ENCODE measurements around the gene NQO2. TPM values are rescaled to one million over a fixed set of nuclear protein-coding genes. Genes with fewer than 3 reads are reported as not detected.

NQO2 gene
- 66.7 to 88.7 TPM (median 81.9 TPM) in 5 replicates for total RNA-seq (2022; extraction: Qiagen RNA extraction; ENCODE audit: low read depth)

DNA sequence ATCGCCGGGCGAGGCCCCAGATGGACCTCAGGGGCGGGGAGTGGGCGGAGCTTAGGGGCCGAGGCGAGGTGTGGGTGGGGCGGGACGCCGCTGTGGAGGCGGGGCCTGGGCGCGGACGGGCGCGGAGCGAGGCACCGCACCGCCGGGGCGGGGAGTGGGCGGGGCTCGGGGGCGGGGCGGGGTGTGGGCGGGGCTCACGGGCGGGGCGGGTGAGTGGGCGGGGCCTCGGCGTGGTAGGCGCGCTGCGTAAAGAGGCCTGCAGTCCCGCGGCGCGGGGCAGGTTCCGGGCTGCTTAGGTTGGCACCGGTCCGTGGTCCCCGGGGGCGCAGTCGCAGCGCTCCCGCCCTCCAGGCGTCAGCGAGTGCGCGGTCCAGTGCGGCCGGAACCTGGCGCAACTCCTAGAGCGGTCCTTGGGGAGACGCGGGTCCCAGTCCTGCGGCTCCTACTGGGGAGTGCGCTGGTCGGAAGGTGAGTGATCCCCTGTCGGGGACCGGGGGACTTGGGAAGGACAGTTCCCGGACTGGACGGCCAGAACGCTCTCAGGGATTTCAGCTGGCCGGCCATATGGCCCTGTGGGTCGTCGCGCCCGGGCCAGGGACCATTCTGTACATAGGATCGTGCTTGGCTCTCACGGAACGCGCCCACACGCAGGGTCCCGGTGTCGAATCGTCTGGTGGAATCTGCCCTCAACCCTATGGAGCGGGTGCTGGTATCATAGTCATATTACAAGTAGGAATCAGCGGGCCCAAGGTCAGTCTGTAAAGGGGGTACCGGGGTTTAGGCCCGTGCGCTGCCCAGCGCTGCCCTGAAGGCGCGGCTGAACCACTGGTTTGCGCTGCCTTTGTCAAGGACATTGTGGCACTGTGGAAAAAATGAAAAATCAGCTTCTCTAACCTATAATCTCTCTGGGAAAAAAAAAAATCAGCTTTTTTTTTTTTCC lies at the start of gene NQO2:
TSS of gene NQO2 (plus strand) at position 277 of the 940 bp plus-strand sequence. CDS start 6,659 bp downstream, outside the sequence.

DNA sequence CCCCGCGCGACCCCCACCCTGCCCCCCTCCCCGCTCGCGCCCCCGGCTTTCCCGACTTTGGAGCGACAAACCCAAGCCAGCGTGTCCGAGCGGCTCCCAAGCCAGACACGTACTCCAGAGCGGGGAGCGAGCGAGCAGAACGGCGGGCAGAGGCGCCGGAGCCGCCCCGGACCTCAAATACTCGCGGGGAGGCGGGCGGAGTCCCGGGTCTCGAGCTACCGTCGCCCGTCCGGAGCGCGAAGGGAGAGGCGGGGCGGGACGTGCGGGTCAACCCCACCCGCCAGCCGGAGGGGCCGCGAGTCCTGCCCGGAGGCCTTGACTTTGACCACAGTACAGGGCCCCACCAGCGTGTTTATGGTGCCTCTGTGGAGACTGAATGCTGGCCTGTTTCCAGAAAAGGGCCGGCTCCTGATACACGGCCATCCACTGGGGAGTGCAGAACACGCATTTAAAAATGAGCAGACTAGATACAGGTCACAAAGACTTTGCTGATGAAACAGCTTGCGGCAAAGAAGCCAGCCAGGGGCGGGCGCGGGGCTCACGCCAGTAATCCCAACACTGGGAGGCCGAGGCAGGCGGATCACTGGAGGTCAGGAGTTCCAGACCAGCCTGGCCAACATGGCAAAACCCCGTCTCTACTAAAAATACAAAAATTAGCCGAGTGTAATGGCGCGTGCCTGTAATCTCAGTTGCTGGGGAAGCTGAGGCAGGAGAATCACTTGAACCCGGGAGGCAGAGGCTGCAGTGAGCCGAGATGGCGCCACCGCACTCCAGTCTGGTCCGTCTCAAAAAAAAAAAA lies 28.1 kb upstream of the NQO2 start, which contains the start of gene SERPINB6:
TSS of gene SERPINB6 (minus strand) at position 148 of the 799 bp plus-strand sequence. CDS start 12,235 bp downstream, outside the sequence.

DNA sequence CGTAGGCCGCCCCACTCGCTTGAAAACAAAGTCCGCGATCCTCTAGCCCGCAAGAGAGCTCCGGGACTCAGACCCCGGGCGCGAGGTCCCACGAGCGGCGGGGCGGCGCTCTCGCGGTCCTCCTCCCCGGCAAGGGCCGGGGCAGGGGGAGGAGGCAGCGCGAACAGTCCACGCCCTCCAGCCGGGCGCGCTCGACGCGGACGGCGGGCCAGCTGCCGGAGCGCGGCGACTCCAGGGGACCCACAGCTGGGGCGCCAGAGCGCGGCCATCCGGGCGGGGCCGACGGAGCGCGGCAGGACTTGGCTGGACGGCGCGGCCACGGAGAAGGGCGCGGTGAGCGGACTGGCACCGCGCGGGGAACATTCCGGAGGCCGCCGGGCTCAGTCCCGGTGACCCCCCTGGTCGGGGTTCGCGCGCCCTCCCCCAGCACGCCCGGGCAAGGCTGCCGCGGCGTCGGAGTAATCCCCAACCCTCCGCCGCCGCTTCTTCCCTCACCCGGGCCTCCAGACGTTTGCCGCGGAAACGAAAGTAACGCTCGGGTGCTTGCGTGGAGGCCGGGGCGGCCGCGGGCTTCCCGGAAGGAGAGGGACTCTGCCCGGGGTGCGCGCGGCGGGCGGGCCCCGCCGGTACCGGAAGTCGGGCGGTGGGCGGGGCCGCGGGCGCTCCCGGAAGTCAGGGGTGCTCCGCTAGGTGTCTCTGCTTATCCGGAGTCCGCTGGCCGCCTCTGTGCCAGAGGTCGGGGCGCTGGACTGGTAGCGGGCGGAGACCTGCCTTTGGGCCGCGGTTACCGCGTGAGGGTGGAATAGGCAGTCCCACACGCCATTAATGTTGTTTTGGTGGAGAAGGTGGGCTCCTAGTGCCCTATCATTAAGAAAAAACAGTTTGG lies 68.9 kb downstream of the NQO2 start, which contains the start of gene RIPK1:
TSS of gene RIPK1 (plus strand) at position 166 of the 886 bp plus-strand sequence. CDS start 8,330 bp downstream, outside the sequence.

Other genes starting within 250 kb of the NQO2 start
- 0.10 to 0.15 TPM (median 0.12 TPM) in 5 replicates for gene MYLK4, start 249.0 kb upstream of the NQO2 start, total RNA-seq (2022; extraction: Qiagen RNA extraction; ENCODE audit: low read depth)
- gene WRNIP1, start 234.5 kb upstream of the NQO2 start, total RNA-seq (2022; extraction: Qiagen RNA extraction; ENCODE audit: low read depth), result 36.5 to 43.9 TPM (median 42.7 TPM) in 5 replicates
- 47.3 to 55.2 TPM (median 50.6 TPM) in 5 replicates for gene SERPINB1, start 158.0 kb upstream of the NQO2 start, total RNA-seq (2022; extraction: Qiagen RNA extraction; ENCODE audit: low read depth)
- 9.7 to 13.1 TPM (median 13.0 TPM) in 5 replicates for gene SERPINB9, start 96.6 kb upstream of the NQO2 start, total RNA-seq (2022; extraction: Qiagen RNA extraction; ENCODE audit: low read depth)
- gene SERPINB6, start 28.3 kb upstream of the NQO2 start, total RNA-seq (2022; extraction: Qiagen RNA extraction; ENCODE audit: low read depth), result 138 to 153 TPM (median 144 TPM) in 5 replicates
- 12.1 to 14.9 TPM (median 12.9 TPM) in 5 replicates for gene RIPK1, start 68.6 kb downstream of the NQO2 start, total RNA-seq (2022; extraction: Qiagen RNA extraction; ENCODE audit: low read depth)
- gene BPHL, start 118.8 kb downstream of the NQO2 start, total RNA-seq (2022; extraction: Qiagen RNA extraction; ENCODE audit: low read depth), result 18.4 to 25.7 TPM (median 23.5 TPM) in 5 replicates
- gene TUBB2A, start 157.7 kb downstream of the NQO2 start, total RNA-seq (2022; extraction: Qiagen RNA extraction; ENCODE audit: low read depth), result 68.0 to 86.0 TPM (median 80.3 TPM) in 5 replicates
- 12.1 to 14.2 TPM (median 13.2 TPM) in 5 replicates for gene TUBB2B, start 227.8 kb downstream of the NQO2 start, total RNA-seq (2022; extraction: Qiagen RNA extraction; ENCODE audit: low read depth)